Measurements from ENCODE around the gene SSR2. TPM values are rescaled to one million over a fixed set of nuclear protein-coding genes. Genes with fewer than 3 reads are reported as not detected.

SSR2 gene
- total RNA-seq, 4 donors from 2014 or later, result 172 to 236 (median 212) TPM

GRCh38 chr1:155976062-155976912, 44.5 kb downstream of the SSR2 start:
- WGBS, 2 donors, result 6 to 7% methylated on average over 14 of the region's 14 CpGs
- TF ChIP-seq POLR2A (IDR thresholded peaks at IDR 0.05) (no peak), EP300 (IDR thresholded peaks at IDR 0.05) (no peak)
- TF ChIP-seq, protein P1, sequence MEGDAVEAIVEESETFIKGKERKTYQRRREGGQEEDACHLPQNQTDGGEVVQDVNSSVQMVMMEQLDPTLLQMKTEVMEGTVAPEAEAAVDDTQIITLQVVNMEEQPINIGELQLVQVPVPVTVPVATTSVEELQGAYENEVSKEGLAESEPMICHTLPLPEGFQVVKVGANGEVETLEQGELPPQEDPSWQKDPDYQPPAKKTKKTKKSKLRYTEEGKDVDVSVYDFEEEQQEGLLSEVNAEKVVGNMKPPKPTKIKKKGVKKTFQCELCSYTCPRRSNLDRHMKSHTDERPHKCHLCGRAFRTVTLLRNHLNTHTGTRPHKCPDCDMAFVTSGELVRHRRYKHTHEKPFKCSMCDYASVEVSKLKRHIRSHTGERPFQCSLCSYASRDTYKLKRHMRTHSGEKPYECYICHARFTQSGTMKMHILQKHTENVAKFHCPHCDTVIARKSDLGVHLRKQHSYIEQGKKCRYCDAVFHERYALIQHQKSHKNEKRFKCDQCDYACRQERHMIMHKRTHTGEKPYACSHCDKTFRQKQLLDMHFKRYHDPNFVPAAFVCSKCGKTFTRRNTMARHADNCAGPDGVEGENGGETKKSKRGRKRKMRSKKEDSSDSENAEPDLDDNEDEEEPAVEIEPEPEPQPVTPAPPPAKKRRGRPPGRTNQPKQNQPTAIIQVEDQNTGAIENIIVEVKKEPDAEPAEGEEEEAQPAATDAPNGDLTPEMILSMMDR (IDR thresholded peaks at IDR 0.05), result no peak
- H3K4me1 ChIP-seq, result peaks cover 0 to 89% (median 70%) of the 10 kb centered on the region in 4 donors
- no peaks in the 10 kb centered on the region for H3K27me3 ChIP-seq
- peak overlapping the region; percentile 90 to 97 (median 94) for H3K27ac ChIP-seq
- no peaks in the 10 kb centered on the region for H3K36me3 ChIP-seq
- no peaks in the 10 kb centered on the region for H3K9me3 ChIP-seq
- H3K4me3 ChIP-seq, result peak overlapping the region; percentile 70 to 88 (median 80)
- DNase-seq (ENCODE audit: low spot score in 2 of 2), result peak; percentile 47 to 74

GRCh38 chr1:155975375-155976061, 45.2 kb downstream of the SSR2 start:
- TF ChIP-seq, protein P1 (IDR thresholded peaks at IDR 0.05), result no peak
- TF ChIP-seq POLR2A (IDR thresholded peaks at IDR 0.05), result no peak
- no peak for TF ChIP-seq EP300 (IDR thresholded peaks at IDR 0.05)
- H3K27ac ChIP-seq, result peak overlapping the region; percentile 90 to 97 (median 94)
- WGBS, 2 donors, result 14 to 16% methylated on average over 4 of the region's 4 CpGs
- no peaks in the 10 kb centered on the region for H3K9me3 ChIP-seq
- no peak for DNase-seq (ENCODE audit: low spot score in 2 of 2)
- peak overlapping the region in 3 of 4 donors; percentile 70 to 80 (median 80) for H3K4me3 ChIP-seq
- no peaks in the 10 kb centered on the region for H3K36me3 ChIP-seq
- H3K27me3 ChIP-seq, result no peaks in the 10 kb centered on the region
- H3K4me1 ChIP-seq, result peaks cover 0 to 89% (median 71%) of the 10 kb centered on the region in 4 donors

DNA sequence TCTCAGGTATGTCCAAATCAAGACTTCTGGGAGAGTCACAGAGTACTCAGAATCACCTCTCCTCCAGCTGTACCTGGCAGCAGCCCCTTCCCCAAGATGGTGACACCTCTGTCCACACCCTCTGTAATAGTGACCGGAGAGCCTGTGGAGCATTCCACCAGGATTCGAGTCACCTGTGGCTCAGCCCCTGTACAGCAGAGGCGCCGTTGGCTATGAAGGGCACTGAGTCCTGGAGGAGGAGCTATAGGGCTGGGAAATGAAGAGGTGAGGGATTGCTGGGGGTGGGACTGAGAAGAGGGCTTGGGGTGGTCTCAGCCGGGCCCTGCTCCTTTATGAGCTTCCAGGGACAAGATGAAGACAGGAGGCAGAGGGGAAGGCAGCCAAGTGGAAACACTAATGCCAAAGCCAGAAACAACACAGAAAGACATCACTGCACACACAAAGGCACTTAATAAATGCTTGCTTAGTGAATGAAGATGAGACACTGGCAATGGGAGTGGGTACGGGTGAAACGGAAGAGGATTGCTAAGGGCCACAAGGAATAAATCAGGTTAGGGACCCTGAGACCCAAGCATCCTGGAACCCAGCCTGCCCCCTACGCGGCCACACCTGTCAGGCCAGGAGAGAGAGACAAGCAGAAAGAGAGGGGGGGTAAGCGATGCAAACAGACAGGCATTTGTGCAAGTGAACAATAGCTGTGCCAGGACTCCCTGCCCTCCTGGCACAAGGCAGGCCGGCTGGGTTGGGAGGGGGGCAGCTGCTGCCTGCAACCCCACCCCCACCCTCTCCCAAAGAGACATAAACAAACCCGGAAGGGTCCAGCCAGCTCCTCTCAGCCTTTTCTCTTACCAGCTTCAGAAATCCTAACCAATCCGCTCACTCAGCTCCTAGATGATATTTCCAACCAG, 46.3 kb downstream of the SSR2 start:
- Histone ChIP-seq H3K9me3 (no peaks in the 10 kb centered on the region), H3K27ac (peak overlapping the region; percentile 2 to 97 (median 92)), H3K27me3 (no peaks in the 10 kb centered on the region), H3K36me3 (peaks cover 0 to 4% (median 0%) of the 10 kb centered on the region in 3 donors), H3K4me1 (peaks cover 0 to 89% (median 71%) of the 10 kb centered on the region in 4 donors), H3K4me3 (peak overlapping the region in 3 of 4 donors; percentile 21 to 80 (median 70))
- TF ChIP-seq EP300 (IDR thresholded peaks at IDR 0.05) (no peak), POLR2A (IDR thresholded peaks at IDR 0.05) (no peak)
- TF ChIP-seq, protein P1 (IDR thresholded peaks at IDR 0.05), result no peak
- no peak for DNase-seq (ENCODE audit: low spot score in 2 of 2)
- WGBS, 2 donors, result 30 to 38% methylated on average over 13 of the region's 13 CpGs

GRCh38 chr1:155973723-155974122, 47.0 kb downstream of the SSR2 start:
- 57 to 61% methylated on average over 3 of the region's 3 CpGs for WGBS, 2 donors

More at GRCh38 chr1:155973723-155974122, 47.0 kb downstream of the SSR2 start:
- H3K27ac ChIP-seq, result peak overlapping the region; percentile 2 to 97 (median 92)
- TF ChIP-seq POLR2A (IDR thresholded peaks at IDR 0.05) (no peak), EP300 (IDR thresholded peaks at IDR 0.05) (no peak)
- TF ChIP-seq, protein P1 (IDR thresholded peaks at IDR 0.05), result no peak
- no peak overlapping the region for H3K4me3 ChIP-seq
- DNase-seq (ENCODE audit: low spot score in 2 of 2), result no peak
- no peaks in the 10 kb centered on the region for H3K27me3 ChIP-seq
- H3K4me1 ChIP-seq, result peaks cover 0 to 89% (median 71%) of the 10 kb centered on the region in 4 donors
- peaks cover 0 to 11% (median 0%) of the 10 kb centered on the region in 3 donors for H3K36me3 ChIP-seq
- H3K9me3 ChIP-seq, result no peaks in the 10 kb centered on the region
